K562 (cell line): ENCODE results near the gene CLTB. TPM values are rescaled to one million over a fixed set of nuclear protein-coding genes. Genes with fewer than 3 reads are reported as not detected.

Experiments used
- CBFB ChIP-seq: sonication (generic); formaldehyde crosslinking; IDR thresholded peaks from 2 replicates; pipeline ENCODE4 v1.4.0; 2020; ENCODE audit warnings: mild to moderate bottlenecking, missing genetic modification reagents
- CBX1 ChIP-seq: sonication (generic); IDR thresholded peaks from 2 replicates; pipeline ENCODE4 v1.6.1; 2016; ENCODE audit warnings: antibody characterized with exemption, low read depth, mild to moderate bottlenecking
- DEAF1 ChIP-seq: fragments of 450-650 bp; formaldehyde crosslinking; IDR thresholded peaks from 2 replicates; pipeline ENCODE4 v1.4.0; 2020; ENCODE audit warnings: mild to moderate bottlenecking, moderate library complexity
- ETV5 ChIP-seq: sonication (generic); formaldehyde crosslinking; IDR thresholded peaks from 2 replicates; pipeline ENCODE4 v1.4.0; 2020; ENCODE audit warnings: low read depth, mild to moderate bottlenecking, missing genetic modification reagents
- GTF2B ChIP-seq: IDR thresholded peaks from 2 replicates; pipeline ENCODE4 v1.6.1; 2011; ENCODE audit not compliant: insufficient read length; ENCODE audit errors: extremely low read depth
- HDAC6 ChIP-seq: IDR thresholded peaks from 2 replicates; pipeline ENCODE4 v1.6.1; 2012; ENCODE audit warnings: low read depth, mild to moderate bottlenecking, control low read depth, inconsistent platforms, low read length, moderate library complexity
- MAFK ChIP-seq: IDR thresholded peaks from 2 replicates; pipeline ENCODE4 v1.6.1; 2011; ENCODE audit warnings: low read length, improper control_type of control experiment
- MCM2 ChIP-seq: fragments of 450-650 bp; IDR thresholded peaks from 2 replicates; pipeline ENCODE4 v1.6.1; 2017; ENCODE audit warnings: low read depth, mild to moderate bottlenecking
- MCM3 ChIP-seq: fragments of 450-650 bp; IDR thresholded peaks from 2 replicates; pipeline ENCODE4 v1.6.1; 2016
- MCM5 ChIP-seq: fragments of 450-650 bp; IDR thresholded peaks from 2 replicates; pipeline ENCODE4 v1.6.1; 2016; ENCODE audit warnings: low read depth
- MECOM ChIP-seq: fragments of 250-450 bp; sonication (Bioruptor Pico); IDR thresholded peaks from 2 replicates; pipeline ENCODE4 v1.8.0; 2022; ENCODE audit warnings: inconsistent platforms
- NFIX ChIP-seq: fragments of 250-450 bp; sonication (Bioruptor Pico); IDR thresholded peaks from 2 replicates; pipeline ENCODE4 v1.4.0; 2020; ENCODE audit warnings: low read depth, mild to moderate bottlenecking, moderate library complexity
- NR2C2 ChIP-seq, 2 experiments: fragments of 200-800 bp in 1 of 2; sonication (Bioruptor generic) in 1 of 2; sonication (generic) in 1 of 2; formaldehyde crosslinking in 1 of 2; IDR thresholded peaks; 2 replicates each; pipeline versions ENCODE4 v1.6.1 to v1.8.0; 2016 to 2022; ENCODE audit warnings: mild to moderate bottlenecking in 1 of 2, missing compliant biosample characterization in 1 of 2, missing genetic modification characterization in 1 of 2, missing genetic modification reagents in 1 of 2
- SAFB2 ChIP-seq: fragments of 200-400 bp; formaldehyde crosslinking; IDR thresholded peaks from 2 replicates; pipeline ENCODE4 v1.6.1; 2018; ENCODE audit warnings: borderline replicate concordance, low read length, low read depth, moderate library complexity; ENCODE audit not compliant: severe bottlenecking
- TFE3 ChIP-seq: fragments of 450-650 bp; formaldehyde crosslinking; IDR thresholded peaks from 2 replicates; pipeline ENCODE4 v1.4.0; 2020; ENCODE audit warnings: mild to moderate bottlenecking, mixed read lengths
- TOE1 ChIP-seq, 2 experiments: fragments of 450-650 bp in 1 of 2; sonication (generic) in 1 of 2; formaldehyde crosslinking in 1 of 2; IDR thresholded peaks; 2 replicates each; pipeline versions ENCODE4 v1.7.1 to v1.8.0; 2016 to 2022; ENCODE audit warnings: borderline replicate concordance in 2 of 2, mild to moderate bottlenecking in 2 of 2, antibody characterized with exemption in 1 of 2, inconsistent platforms in 1 of 2, low read depth in 1 of 2, missing genetic modification reagents in 1 of 2, moderate library complexity in 1 of 2
- ZNF165 ChIP-seq: fragments of 250-450 bp; sonication (Bioruptor Pico); IDR thresholded peaks from 2 replicates; pipeline ENCODE4 v1.4.0; 2020; ENCODE audit warnings: borderline replicate concordance
- ZZZ3 ChIP-seq: fragments of 450-650 bp; IDR thresholded peaks from 2 replicates; pipeline ENCODE4 v1.6.1; 2016; ENCODE audit warnings: antibody characterized with exemption, mild to moderate bottlenecking, moderate library complexity
- polyA plus RNA-seq, 8 experiments: library from polyadenylated mRNA; depleted of rRNA in 4 of 8; stranded (reverse) in 5 of 8; unstranded in 3 of 8; fragments of >200 nt; fragmentation: Nextera tagmentation in 2 of 8; fragmentation: Illumina TruSeq in 1 of 8; extraction: Ambion mirVana in 2 of 8; extraction: Trizol in 1 of 8; gene quantifications; 2 replicates each; pipeline versions ENCODE4 v1.2.1 to v1.2.3, GENCODE V29; 2011 to 2014; ENCODE audit warnings: inconsistent platforms in 1 of 8, missing spikeins in 1 of 8
- total RNA-seq, 7 experiments: library from RNA; depleted of rRNA in 6 of 7; stranded (reverse); fragments of >200 nt in 6 of 7; fragmentation: Illumina TruSeq in 2 of 7; extraction: Trizol in 2 of 7; gene quantifications; 2 replicates each; pipeline versions ENCODE4 v1.2.1 to v1.2.3, GENCODE V29; 2011 to 2021; ENCODE audit warnings: low replicate concordance in 1 of 7
- TF ChIP-seq, protein P1 (sequence below): IDR thresholded peaks from 2 replicates; pipeline ENCODE4 v1.6.1; 2016; ENCODE audit warnings: missing genetic modification characterization, missing compliant biosample characterization
- TF ChIP-seq, protein P2 (sequence below): fragments of 250-450 bp; sonication (Bioruptor Pico); IDR thresholded peaks from 2 replicates; pipeline ENCODE4 v1.5.0; 2021; ENCODE audit warnings: mild to moderate bottlenecking, borderline replicate concordance

CLTB gene
- total and polyA plus RNA-seq, 9 of the 15 experiments (the other 6 are each of a cell fraction or from before 2014, with no cell fraction given) = 1.8 to 117 (median 39.0) TPM

- TF ChIP-seq SAFB2 (no peak), MCM5 (no peak), CBX1 (peak; percentile 91), MAFK (no peak), MCM3 (no peak), MECOM (CRISPR knock-in tag) (no peak), ZZZ3 (peak; percentile 65; the same call in 1 of the 2 replicates), DEAF1 (CRISPR knock-in tag) (peak; percentile 100), NR2C2 (CRISPR knock-in tag; IDR thresholded peaks at IDR 0.05) (peak; percentile 70; the same call in 1 of the 2 replicates), NR2C2 (tag; IDR thresholded peaks at IDR 0.05) (peak; percentile 96), HDAC6 (no peak), GTF2B (no peak), ZNF165 (CRISPR knock-in tag) (no peak), TOE1 (IDR thresholded peaks at IDR 0.05; ENCODE audit: borderline replicate concordance) (no peak), TOE1 (CRISPR knock-in tag; IDR thresholded peaks at IDR 0.05; ENCODE audit: borderline replicate concordance, low read depth) (no peak), ETV5 (peak; percentile 85), TFE3 (CRISPR knock-in tag) (no peak), NFIX (CRISPR knock-in tag) (no peak), MCM2 (no peak), CBFB (CRISPR knock-in tag) (peak; percentile 12; the same call in 1 of the 2 replicates)
- TF ChIP-seq, protein P1, sequence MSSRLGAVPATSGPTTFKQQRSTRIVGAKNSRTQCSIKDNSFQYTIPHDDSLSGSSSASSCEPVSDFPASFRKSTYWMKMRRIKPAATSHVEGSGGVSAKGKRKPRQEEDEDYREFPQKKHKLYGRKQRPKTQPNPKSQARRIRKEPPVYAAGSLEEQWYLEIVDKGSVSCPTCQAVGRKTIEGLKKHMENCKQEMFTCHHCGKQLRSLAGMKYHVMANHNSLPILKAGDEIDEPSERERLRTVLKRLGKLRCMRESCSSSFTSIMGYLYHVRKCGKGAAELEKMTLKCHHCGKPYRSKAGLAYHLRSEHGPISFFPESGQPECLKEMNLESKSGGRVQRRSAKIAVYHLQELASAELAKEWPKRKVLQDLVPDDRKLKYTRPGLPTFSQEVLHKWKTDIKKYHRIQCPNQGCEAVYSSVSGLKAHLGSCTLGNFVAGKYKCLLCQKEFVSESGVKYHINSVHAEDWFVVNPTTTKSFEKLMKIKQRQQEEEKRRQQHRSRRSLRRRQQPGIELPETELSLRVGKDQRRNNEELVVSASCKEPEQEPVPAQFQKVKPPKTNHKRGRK (tag) = no peak
- TF ChIP-seq, protein P2, sequence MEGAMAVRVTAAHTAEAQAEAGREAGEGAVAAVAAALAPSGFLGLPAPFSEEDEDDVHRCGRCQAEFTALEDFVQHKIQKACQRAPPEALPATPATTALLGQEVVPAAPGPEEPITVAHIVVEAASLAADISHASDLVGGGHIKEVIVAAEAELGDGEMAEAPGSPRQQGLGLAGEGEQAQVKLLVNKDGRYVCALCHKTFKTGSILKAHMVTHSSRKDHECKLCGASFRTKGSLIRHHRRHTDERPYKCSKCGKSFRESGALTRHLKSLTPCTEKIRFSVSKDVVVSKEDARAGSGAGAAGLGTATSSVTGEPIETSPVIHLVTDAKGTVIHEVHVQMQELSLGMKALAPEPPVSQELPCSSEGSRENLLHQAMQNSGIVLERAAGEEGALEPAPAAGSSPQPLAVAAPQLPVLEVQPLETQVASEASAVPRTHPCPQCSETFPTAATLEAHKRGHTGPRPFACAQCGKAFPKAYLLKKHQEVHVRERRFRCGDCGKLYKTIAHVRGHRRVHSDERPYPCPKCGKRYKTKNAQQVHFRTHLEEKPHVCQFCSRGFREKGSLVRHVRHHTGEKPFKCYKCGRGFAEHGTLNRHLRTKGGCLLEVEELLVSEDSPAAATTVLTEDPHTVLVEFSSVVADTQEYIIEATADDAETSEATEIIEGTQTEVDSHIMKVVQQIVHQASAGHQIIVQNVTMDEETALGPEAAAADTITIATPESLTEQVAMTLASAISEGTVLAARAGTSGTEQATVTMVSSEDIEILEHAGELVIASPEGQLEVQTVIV (CRISPR knock-in tag) = no peak
Observed at GRCh38 chr5:176447978-176448608, 31.8 kb upstream of the CLTB start, which contains the start of gene FAF2 (continued).
